Pancreas (tissue), 10 donors: Measurements from ENCODE around the gene ZNF445. TPM values are rescaled to one million over a fixed set of nuclear protein-coding genes. Genes with fewer than 3 reads are reported as not detected.
"Not testable (repeated sequence)": the region's sequence is repeated elsewhere in the genome, so short reads cannot be mapped to it uniquely, and the experiment has no call there.

ENCODE experiments used
- ATAC-seq, 4 donors: fragments of 200-7000 bp; cut with Tn5 transposase; one replicate each; pipeline versions ENCODE4 v1.8.0 to v1.9.1; 2020; ENCODE audit warnings: mild to moderate bottlenecking in 4 of 4, moderate library complexity in 4 of 4
- DNase-seq, 6 donors: peaks; one replicate each; pipeline ENCODE4 v3.0.0-alpha.2; 2020
- FAIRE-seq: peaks from 2 replicates; lab custom pipeline; 2012; peaks lifted over from hg19 to GRCh38; lab: Jason Lieb, UNC
- H3K27ac ChIP-seq, 4 donors: fragments of 200-600 bp; sonication (generic); 1 replicate in 3 of 4; 2 replicates in 1 of 4; pipeline versions ENCODE4 v1.5.0 to v1.8.0; 2020
- H3K27me3 ChIP-seq, 4 donors: fragments of 200-600 bp; one replicate each; pipeline ENCODE4 v1.8.0; 2021
- H3K36me3 ChIP-seq, 3 donors: fragments of 200-600 bp; sonication (generic) in 1 of 3; one replicate each; pipeline versions ENCODE4 v1.5.0 to v1.8.0; 2020 to 2021
- H3K4me1 ChIP-seq, 3 donors: fragments of 200-600 bp; one replicate each; pipeline ENCODE4 v1.8.0; 2021
- H3K4me3 ChIP-seq, 4 donors: fragments of 200-600 bp; sonication (generic) in 2 of 4; one replicate each; pipeline versions ENCODE4 v1.5.0 to v1.8.0; 2020 to 2021
- H3K9me3 ChIP-seq, 4 donors: fragments of 200-600 bp; one replicate each; pipeline ENCODE4 v1.8.0; 2021
- WGBS, 2 donors: extraction: QIAGEN DNeasy Blood & Tissue Kit; methylation state at CpG; one replicate each; pipeline ENCODE4 v1.1.7; 2013; 5-methylcytosine and 5-hydroxymethylcytosine counted together
- intact Hi-C, 3 donors: fragments of 100-400 bp; cut with DNase I; formaldehyde crosslinking; loops; one replicate each; pipeline versions ENCODE4 v1.11.1 to v1.14.2; 2022
- polyA plus RNA-seq, 2 donors: library from polyadenylated mRNA; stranded (reverse); fragments of 200-250 nt; gene quantifications; one replicate each; pipeline ENCODE4 v1.2.3, GENCODE V29; 2013
- total RNA-seq, 6 donors: library from RNA; stranded (reverse); fragmentation: NEBNext Ultra II Directional in 4 of 6; extraction: Animal tissue kit (Norgen Biotek cat#: 25700) in 4 of 6; gene quantifications; one replicate each; pipeline versions ENCODE4 v1.2.1 to v1.2.4, GENCODE V29; 2021 to 2023
- TF ChIP-seq, protein P1 (sequence below), 4 donors: fragments of 200-600 bp; sonication (generic) in 3 of 4; IDR thresholded peaks; one replicate each; pipeline versions ENCODE4 v1.5.0 to v1.8.0; 2021; ENCODE audit warnings: antibody characterized with exemption in 4 of 4
- donor health status: healthy with polysubstance abuse.
- donor health status: DM: no; HTN: no; CAD: no; lungs with moderate emphysema.
- donor health status: DM: no; HTN: no; CAD: no.
- donor health status: control.
- donor health status: control.
- donor health status: Bipolar disorder and iron deficiency.
- donor health status: DM: yes; HTN: yes; CAD: no.
- donor health status: DM: no; HTN: no; CAD: no.
- donor health status: DM: no; HTN: no; CAD: no.
- donor health status: DM: yes; HTN: yes; CAD: no.

Gene ZNF445
- total and polyA plus RNA-seq, 8 donors, result 3.8 to 12.9 (median 7.5) TPM

DNA sequence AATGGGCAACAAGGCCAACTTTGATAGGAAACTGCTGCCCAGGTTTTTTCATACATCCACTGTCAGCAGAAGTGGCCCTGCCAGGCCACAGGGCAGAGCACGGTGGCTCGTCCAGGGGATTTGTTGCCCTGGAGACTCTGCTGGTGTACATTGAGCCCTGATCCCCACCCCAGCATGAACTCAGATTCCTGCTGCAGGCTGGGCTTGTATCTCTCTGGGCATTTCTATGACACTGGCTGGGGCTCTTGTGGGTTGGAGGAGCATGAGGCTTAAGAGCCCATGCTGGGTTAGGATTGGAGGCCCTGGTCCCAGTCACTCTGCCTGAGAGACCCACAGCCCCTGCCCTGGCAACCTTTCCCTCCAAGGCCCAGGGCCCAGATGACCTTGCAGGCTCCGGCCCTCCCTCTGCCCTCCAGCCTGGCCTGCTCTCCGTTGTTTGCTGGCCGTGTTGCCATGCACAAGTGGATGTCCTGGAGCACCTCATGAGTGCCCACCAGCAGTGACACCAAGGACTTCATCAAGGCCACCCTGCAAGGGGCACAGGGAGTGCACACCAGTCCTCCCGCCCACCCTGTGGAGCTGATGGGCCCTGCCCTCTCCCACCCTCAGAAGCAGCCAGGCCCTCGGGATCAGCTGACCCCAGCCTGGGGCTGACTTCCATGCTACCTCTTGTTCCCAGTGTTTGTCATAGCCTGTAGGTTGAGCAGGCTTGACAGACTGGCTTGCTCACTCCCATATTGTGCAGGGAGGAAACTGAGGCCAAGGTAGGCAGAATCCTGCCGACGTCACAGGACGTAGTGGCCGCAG is 58.2 kb downstream of the ZNF445 start:
- FAIRE-seq, result no peak
- no peaks in the 10 kb centered on the region for H3K27me3 ChIP-seq
- intact Hi-C loops, result no loop called here

DNA sequence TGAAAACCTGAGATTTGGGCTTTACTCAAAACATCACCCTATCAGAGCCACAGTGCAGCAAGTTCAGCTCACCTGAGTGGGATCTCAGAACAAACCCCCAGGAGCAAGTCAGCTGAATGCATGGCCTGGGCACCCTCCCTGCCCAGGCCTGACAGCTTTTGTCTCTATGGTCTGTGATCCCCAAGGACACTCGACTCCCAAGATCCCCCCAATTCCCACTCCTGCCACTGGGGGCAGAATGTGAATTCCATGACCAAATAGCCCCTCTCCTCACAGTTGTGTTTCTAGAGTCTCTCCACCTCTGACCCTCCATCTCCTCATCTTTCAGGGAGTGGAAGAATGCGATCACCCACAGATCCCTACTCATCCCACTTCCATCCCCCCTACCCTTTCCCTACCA is 58.9 kb downstream of the ZNF445 start:
- no peaks in the 10 kb centered on the region for H3K4me1 ChIP-seq
- H3K36me3 ChIP-seq, result no peaks in the 10 kb centered on the region
- H3K27ac ChIP-seq, result no peak overlapping the region
- intact Hi-C loops, result no loop called here
- 69 to 72% methylated on average over 2 of the region's 2 CpGs for WGBS, 2 donors
- ATAC-seq (no peak), FAIRE-seq (no peak), DNase-seq (no peak)
- no peak overlapping the region for H3K4me3 ChIP-seq
- TF ChIP-seq, protein P1, sequence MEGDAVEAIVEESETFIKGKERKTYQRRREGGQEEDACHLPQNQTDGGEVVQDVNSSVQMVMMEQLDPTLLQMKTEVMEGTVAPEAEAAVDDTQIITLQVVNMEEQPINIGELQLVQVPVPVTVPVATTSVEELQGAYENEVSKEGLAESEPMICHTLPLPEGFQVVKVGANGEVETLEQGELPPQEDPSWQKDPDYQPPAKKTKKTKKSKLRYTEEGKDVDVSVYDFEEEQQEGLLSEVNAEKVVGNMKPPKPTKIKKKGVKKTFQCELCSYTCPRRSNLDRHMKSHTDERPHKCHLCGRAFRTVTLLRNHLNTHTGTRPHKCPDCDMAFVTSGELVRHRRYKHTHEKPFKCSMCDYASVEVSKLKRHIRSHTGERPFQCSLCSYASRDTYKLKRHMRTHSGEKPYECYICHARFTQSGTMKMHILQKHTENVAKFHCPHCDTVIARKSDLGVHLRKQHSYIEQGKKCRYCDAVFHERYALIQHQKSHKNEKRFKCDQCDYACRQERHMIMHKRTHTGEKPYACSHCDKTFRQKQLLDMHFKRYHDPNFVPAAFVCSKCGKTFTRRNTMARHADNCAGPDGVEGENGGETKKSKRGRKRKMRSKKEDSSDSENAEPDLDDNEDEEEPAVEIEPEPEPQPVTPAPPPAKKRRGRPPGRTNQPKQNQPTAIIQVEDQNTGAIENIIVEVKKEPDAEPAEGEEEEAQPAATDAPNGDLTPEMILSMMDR (IDR thresholded peaks at IDR 0.05), result no peak
- H3K9me3 ChIP-seq, result no peaks in the 10 kb centered on the region
- no peaks in the 10 kb centered on the region for H3K27me3 ChIP-seq

More for the DNA sequence above, 58.2 kb downstream of the ZNF445 start:
- TF ChIP-seq, protein P1 (IDR thresholded peaks at IDR 0.05), result no peak
- Histone ChIP-seq H3K27ac (no peak overlapping the region), H3K36me3 (no peaks in the 10 kb centered on the region), H3K4me3 (no peak overlapping the region), H3K9me3 (no peaks in the 10 kb centered on the region), H3K4me1 (no peaks in the 10 kb centered on the region)
- 74 to 77% methylated on average over 11 of the region's 11 CpGs for WGBS, 2 donors
- ATAC-seq (no peak), DNase-seq (no peak)

DNA sequence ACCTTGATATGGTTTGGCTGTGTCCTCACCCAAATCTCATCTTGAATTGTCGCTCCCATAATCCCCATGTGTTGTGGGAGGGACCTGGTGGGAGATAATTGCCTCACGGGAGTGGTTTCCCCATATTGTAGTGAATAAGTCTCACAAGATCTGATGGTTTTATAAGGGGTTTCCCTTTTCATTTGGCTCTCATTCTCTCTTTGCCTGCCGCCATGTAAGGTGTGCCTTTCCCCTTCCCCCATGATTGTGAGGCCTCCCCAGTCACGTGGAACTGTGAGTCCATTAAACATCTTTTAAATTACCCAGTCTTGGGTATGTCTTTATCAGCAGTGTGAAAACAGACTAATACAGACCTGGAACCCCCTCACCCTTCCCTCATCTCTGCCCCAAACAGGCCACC is 59.4 kb downstream of the ZNF445 start:
- H3K9me3 ChIP-seq, intact Hi-C loops, H3K36me3 ChIP-seq, DNase-seq, H3K4me3 ChIP-seq, FAIRE-seq, ATAC-seq, H3K4me1 ChIP-seq, H3K27me3 ChIP-seq, H3K27ac ChIP-seq: not testable (repeated sequence)
- WGBS, 2 donors, result 86 to 89% methylated on average over 4 of the region's 4 CpGs

DNA sequence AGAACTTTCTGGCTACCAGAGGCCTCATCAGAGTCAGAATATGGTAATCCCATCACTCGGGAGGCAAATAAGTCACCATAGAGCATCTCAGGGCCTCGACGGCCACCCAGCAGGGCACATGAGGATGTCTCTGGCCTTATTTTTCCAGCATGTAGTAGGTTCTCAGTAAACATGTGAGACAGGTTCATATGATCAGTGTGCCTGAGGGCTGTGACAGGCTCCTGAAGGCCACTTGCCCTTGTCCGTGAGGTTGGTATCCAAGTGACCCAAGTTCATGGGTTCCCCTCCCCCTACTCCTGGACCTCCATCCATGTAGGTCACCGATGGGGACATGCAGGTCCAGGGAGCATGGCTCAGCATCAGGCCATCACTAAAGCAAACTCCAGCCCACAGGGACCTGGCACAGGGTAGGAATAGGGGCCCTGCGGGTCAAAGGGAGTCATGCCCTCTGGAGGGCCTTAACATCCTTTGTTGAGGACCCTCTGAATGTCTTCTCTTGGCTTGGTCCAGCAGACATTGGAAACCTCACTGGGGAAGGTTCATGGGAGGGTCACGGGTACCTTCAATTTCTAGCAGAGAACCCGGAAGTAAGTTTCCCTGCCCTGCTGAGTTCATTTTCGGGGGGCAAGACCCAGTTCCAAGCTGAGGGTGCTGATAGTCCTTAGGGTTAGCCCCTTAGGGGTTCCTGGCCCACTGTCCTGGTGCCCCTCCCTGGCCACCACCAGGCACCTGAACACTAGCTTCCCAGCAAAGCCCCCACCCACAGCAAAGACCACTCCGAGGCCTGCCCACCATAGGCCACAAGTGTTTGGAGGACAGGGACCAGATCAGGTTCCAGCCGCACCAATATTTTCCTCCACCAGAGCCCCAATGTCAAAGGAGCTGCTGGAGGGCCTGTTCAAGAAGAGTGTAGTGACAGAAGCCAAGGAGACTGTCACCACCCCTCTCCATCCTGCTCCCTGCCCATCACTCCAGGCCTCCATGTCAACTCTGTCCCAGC is 61.1 kb downstream of the ZNF445 start:
- TF ChIP-seq, protein P1 (IDR thresholded peaks at IDR 0.05), result no peak

DNA sequence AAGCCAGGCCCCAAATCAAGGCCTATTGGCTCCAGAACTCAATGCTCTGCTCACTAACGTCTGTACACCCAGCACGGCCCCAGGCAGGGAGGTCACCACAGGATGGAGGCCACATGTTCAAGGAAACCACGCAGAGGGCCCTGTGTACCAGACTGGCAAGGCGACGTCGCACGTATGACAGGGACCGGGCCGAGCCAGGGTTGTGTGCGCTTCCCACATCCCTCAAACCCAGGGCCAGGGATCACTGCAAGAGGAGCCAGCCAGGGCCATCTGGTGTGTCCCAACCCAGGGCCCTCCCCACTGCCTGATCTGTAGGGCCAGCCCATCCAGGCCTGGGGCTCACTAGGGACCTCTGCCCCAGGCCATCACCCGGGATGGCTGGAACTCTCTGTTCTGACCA is 62.0 kb downstream of the ZNF445 start:
- FAIRE-seq (no peak), ATAC-seq (no peak), DNase-seq (no peak)
- WGBS, 2 donors, result 89 to 92% methylated on average over 11 of the region's 11 CpGs
- Histone ChIP-seq H3K27me3 (no peaks in the 10 kb centered on the region), H3K9me3 (no peaks in the 10 kb centered on the region), H3K4me1 (no peaks in the 10 kb centered on the region), H3K36me3 (no peaks in the 10 kb centered on the region), H3K27ac (no peak overlapping the region), H3K4me3 (no peak overlapping the region)
- intact Hi-C loops, result no loop called here
- TF ChIP-seq, protein P1 (IDR thresholded peaks at IDR 0.05), result no peak

More for the DNA sequence above, 61.1 kb downstream of the ZNF445 start:
- Histone ChIP-seq H3K36me3 (no peaks in the 10 kb centered on the region), H3K4me3 (no peak overlapping the region), H3K4me1 (no peaks in the 10 kb centered on the region), H3K9me3 (no peaks in the 10 kb centered on the region), H3K27ac (no peak overlapping the region), H3K27me3 (no peaks in the 10 kb centered on the region)
- ATAC-seq, result no peak
- FAIRE-seq, result no peak
- intact Hi-C loops, result no loop called here
- no peak for DNase-seq
- 89 to 92% methylated on average over 11 of the region's 11 CpGs for whole genome bisulfite sequencing, 2 donors
